ENCODE results near the gene HMOX1. TPM values are rescaled to one million over a fixed set of nuclear protein-coding genes. Genes with fewer than 3 reads are reported as not detected.
A peak's percentile ranks its signal among the peaks of the same experiment; 100 is the strongest.

Gene HMOX1
- total RNA-seq, 6 donors from 2014 or later, result 22.0 to 306 (median 77.9) TPM

DNA sequence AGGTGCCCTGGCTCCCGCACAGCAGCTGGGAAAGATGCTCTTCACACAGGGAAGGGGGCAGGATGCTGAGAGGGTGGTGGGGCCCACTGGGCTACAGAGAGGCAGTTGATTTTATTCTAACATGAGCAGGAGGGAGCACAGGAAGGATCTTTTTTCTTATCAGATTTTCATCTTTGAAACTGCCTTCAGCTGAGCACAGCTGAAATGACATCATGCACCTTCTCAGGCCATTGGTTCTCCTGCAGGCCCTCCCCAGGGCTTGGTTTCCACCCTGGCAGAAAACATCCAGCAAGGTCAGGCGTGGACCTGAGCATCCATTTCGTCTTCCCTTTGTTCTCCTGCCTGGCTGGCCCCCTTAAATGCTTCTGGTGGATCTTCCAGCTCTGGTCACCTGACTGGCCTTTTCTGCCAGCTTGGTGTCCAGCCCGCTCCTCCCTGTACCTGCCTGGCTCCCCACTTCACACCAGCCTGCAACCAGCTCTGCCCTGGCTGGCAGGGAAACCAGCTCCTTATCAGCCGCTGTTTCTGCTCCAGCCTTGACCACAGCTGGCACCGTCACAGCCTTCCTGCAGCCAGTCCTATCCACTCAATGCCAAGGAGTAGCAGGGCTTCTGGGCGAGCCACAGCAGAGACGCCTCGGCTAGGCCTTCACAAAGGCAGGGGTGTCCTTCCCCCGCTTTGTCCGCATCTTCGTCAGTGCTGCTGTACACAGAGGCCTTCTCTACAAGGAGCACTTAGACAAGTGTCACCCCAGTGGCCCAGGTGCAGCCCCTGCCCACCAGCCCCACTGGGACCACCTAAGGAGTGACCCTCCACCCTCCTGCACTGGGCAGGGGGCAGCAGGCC is 44.7 kb upstream of the HMOX1 start:
- 72 to 97% methylated on average over 5 to 12 of the region's 12 CpGs for WGBS, 2 donors
- H3K27ac ChIP-seq, result no peak overlapping the region
- no peaks in the 10 kb centered on the region for H3K9me3 ChIP-seq
- DNase-seq (peak in 1 of 2 donors; percentile 51), ATAC-seq (ENCODE audit: low FRiP score in 2 of 2) (peak in 1 of 2 donors; percentile 19)
- peaks cover 30 to 99% (median 95%) of the 10 kb centered on the region in 4 donors for H3K36me3 ChIP-seq
- H3K4me3 ChIP-seq, result no peak overlapping the region
- H3K27me3 ChIP-seq, result no peaks in the 10 kb centered on the region
- H3K4me1 ChIP-seq, result peaks cover 0 to 2% (median under 1%) of the 10 kb centered on the region in 4 donors
- TF ChIP-seq, protein P1, sequence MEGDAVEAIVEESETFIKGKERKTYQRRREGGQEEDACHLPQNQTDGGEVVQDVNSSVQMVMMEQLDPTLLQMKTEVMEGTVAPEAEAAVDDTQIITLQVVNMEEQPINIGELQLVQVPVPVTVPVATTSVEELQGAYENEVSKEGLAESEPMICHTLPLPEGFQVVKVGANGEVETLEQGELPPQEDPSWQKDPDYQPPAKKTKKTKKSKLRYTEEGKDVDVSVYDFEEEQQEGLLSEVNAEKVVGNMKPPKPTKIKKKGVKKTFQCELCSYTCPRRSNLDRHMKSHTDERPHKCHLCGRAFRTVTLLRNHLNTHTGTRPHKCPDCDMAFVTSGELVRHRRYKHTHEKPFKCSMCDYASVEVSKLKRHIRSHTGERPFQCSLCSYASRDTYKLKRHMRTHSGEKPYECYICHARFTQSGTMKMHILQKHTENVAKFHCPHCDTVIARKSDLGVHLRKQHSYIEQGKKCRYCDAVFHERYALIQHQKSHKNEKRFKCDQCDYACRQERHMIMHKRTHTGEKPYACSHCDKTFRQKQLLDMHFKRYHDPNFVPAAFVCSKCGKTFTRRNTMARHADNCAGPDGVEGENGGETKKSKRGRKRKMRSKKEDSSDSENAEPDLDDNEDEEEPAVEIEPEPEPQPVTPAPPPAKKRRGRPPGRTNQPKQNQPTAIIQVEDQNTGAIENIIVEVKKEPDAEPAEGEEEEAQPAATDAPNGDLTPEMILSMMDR (IDR thresholded peaks at IDR 0.05), result no peak
- no peak for TF ChIP-seq EP300 (IDR thresholded peaks at IDR 0.05)
- TF ChIP-seq POLR2A (IDR thresholded peaks at IDR 0.05), result no peak
- no peak for TF ChIP-seq POLR2AphosphoS5 (IDR thresholded peaks at IDR 0.05)

DNA sequence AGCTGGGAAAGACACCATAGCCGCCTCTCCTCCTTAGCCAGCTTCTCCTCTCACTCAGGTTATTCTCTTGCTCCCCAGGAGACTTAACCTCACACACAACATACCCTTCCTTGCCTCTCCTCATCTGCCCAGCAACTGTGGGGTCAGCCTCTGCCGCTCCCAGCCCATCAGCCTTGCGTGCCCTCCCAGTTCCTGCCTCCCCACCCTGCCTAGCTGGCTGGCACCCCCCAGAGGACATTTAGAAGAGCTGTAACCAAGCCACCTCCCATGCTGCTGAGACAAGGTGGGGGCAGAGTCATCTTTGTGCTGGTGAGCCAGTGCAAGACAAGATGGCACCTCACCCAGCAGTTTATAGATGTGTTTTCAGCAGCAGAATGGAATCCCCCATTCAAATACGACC is 43.0 kb upstream of the HMOX1 start:
- H3K4me3 ChIP-seq, result no peak overlapping the region
- H3K4me1 ChIP-seq, result no peaks in the 10 kb centered on the region
- no peak overlapping the region for H3K27ac ChIP-seq
- TF ChIP-seq POLR2AphosphoS5 (IDR thresholded peaks at IDR 0.05), result no peak
- no peak for TF ChIP-seq EP300 (IDR thresholded peaks at IDR 0.05)
- TF ChIP-seq, protein P1 (IDR thresholded peaks at IDR 0.05), result no peak
- TF ChIP-seq POLR2A (IDR thresholded peaks at IDR 0.05), result no peak
- no peak for ATAC-seq (ENCODE audit: low FRiP score in 2 of 2)
- WGBS, 2 donors, result 92 to 94% methylated on average over 4 of the region's 4 CpGs
- no peaks in the 10 kb centered on the region for H3K27me3 ChIP-seq
- no peaks in the 10 kb centered on the region for H3K9me3 ChIP-seq
- H3K36me3 ChIP-seq, result peaks cover 39 to 99% (median 94%) of the 10 kb centered on the region in 4 donors
- peak in 1 of 2 donors; percentile 34 for DNase-seq

DNA sequence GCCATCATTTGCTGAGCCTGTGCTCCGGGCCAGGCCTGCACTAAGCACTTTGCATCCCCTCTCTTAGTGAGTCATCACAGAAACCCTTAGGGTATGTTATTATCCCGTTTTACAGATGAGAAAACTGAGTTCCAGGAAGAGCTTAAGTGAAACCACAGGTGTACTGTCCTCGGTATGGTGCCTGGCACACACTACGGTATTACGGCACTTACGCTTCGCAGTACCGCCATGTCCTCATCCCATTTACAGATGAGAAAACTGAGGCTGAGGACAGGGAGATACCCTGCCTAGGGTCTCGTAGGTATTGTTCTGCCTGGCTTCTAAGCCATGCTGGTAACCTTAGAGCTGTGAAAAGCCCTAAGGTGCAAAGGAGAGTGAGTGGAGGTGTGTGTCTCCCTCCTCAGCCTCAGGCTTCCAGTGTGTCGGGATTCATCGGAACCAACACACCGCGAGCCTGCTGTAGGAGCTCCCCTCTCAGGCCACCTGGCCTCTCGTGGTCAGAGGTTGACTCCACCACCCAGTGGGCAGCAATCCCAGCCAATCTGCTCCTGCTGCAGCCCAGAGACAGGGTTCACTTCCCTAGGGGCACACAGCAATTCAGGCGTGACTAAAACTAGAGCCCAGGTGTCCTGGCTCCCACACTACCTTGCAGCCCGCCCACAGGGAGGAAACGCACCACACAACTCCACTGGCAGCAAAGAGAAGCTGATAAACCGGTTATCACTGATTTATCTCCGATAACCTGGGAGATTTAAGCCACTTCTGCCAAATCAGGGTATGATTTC is 39.6 kb upstream of the HMOX1 start:
- DNase-seq (peak in 1 of 2 donors; percentile 8), ATAC-seq (ENCODE audit: low FRiP score in 2 of 2) (no peak)
- Histone ChIP-seq H3K4me1 (no peaks in the 10 kb centered on the region), H3K27ac (no peak overlapping the region), H3K4me3 (no peak overlapping the region), H3K36me3 (peaks cover 29 to 99% (median 91%) of the 10 kb centered on the region in 4 donors), H3K9me3 (no peaks in the 10 kb centered on the region), H3K27me3 (no peaks in the 10 kb centered on the region)
- WGBS, 2 donors, result 93 to 94% methylated on average over 9 to 19 of the region's 19 CpGs
- TF ChIP-seq, protein P1 (IDR thresholded peaks at IDR 0.05), result no peak
- TF ChIP-seq POLR2AphosphoS5 (IDR thresholded peaks at IDR 0.05) (no peak), EP300 (IDR thresholded peaks at IDR 0.05) (no peak), POLR2A (IDR thresholded peaks at IDR 0.05) (no peak)

DNA sequence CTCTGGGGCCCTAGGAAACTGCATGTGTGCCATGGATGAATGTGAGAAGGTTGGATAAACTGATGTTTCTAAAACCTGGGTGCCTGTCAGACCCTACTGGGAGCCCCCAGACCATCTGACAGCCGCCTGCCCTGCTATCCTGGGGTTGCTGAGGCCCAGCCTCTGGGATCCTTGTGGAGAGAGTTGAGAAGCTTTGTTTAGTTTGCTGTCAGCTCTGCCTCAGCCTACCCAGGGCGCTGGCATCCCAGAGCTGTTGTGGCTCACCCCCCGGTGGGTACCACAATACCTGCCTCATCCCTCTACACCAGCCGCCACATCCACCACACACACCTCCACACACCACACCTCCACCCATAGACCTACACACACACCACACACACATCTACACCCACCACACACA is 38.5 kb upstream of the HMOX1 start:
- peaks cover 24 to 99% (median 90%) of the 10 kb centered on the region in 4 donors for H3K36me3 ChIP-seq

More for the DNA sequence above, 38.5 kb upstream of the HMOX1 start:
- TF ChIP-seq POLR2A (IDR thresholded peaks at IDR 0.05), result no peak
- TF ChIP-seq, protein P1 (IDR thresholded peaks at IDR 0.05), result no peak
- no peak for TF ChIP-seq POLR2AphosphoS5 (IDR thresholded peaks at IDR 0.05)
- H3K9me3 ChIP-seq, result no peaks in the 10 kb centered on the region
- DNase-seq (no peak), ATAC-seq (ENCODE audit: low FRiP score in 2 of 2) (no peak)
- no peak overlapping the region for H3K27ac ChIP-seq
- H3K4me3 ChIP-seq, result no peak overlapping the region
- H3K4me1 ChIP-seq, result no peaks in the 10 kb centered on the region
- H3K27me3 ChIP-seq, result no peaks in the 10 kb centered on the region
- 96 to 98% methylated on average over 4 of the region's 4 CpGs for WGBS, 2 donors

Measured in upper lobe of left lung (tissue), 6 donors.